Measurements from ENCODE around the gene CYSLTR2. TPM values are rescaled to one million over a fixed set of nuclear protein-coding genes. Genes with fewer than 3 reads are reported as not detected.

The CYSLTR2 gene
- total and polyA plus RNA-seq, 2 experiments from 2014 or later = 5.1 to 22.2 TPM

DNA sequence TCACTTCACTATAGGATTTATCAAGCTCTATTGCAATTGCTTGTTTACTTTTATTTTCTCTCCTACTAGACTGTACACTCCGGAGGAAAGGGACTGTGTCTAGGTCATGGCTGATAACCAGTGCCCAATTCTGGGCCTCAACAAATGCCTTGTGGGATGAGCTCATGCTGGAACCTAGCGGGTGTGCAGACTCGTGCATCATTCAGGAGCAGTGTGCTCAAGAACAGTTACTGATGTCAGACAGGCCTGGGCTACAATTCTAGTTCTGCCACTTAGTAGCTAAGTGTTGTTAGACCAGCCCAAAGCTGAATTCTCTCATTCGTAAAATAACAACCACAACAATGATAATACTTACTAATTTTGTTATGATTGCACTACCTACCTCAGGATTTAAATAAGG lies 95.4 kb downstream of the CYSLTR2 start:
- peaks cover 7% of the 10 kb centered on the region for H3K4me1 ChIP-seq (ENCODE audit: insufficient read depth)
- 75% methylated on average over 4 of the region's 4 CpGs for WGBS (ENCODE audit: low lambda C conversion rate, missing lambda C conversion rate)
- no peak overlapping the region for H2AFZ ChIP-seq
- H3K79me2 ChIP-seq = no peaks in the 10 kb centered on the region
- no peaks in the 10 kb centered on the region for H3K9me2 ChIP-seq (replicated peaks; ENCODE audit: insufficient read depth)
- no peaks in the 10 kb centered on the region for H3K27me3 ChIP-seq
- H3K4me2 ChIP-seq = no peak overlapping the region
- no peaks in the 10 kb centered on the region for H3K36me3 ChIP-seq (replicated peaks; ENCODE audit: insufficient read depth, low read depth)
- no peaks in the 10 kb centered on the region for H4K20me1 ChIP-seq (ENCODE audit: insufficient read depth, poor library complexity, severe bottlenecking)
- peak overlapping the region; percentile 39 for H3K27ac ChIP-seq
- peak; percentile 35 for DNase-seq (ENCODE audit: low spot score)
- H3K9me3 ChIP-seq (ENCODE audit: low read depth) = no peaks in the 10 kb centered on the region
- no peak overlapping the region for H3K4me3 ChIP-seq
- TF ChIP-seq EZH2 (IDR thresholded peaks at IDR 0.05; ENCODE audit: borderline replicate concordance) = no peak
- no peak for TF ChIP-seq EZH2phosphoT487 (IDR thresholded peaks at IDR 0.05; ENCODE audit: low read depth, severe bottlenecking, unreplicated experiment)
- TF ChIP-seq, protein P1, sequence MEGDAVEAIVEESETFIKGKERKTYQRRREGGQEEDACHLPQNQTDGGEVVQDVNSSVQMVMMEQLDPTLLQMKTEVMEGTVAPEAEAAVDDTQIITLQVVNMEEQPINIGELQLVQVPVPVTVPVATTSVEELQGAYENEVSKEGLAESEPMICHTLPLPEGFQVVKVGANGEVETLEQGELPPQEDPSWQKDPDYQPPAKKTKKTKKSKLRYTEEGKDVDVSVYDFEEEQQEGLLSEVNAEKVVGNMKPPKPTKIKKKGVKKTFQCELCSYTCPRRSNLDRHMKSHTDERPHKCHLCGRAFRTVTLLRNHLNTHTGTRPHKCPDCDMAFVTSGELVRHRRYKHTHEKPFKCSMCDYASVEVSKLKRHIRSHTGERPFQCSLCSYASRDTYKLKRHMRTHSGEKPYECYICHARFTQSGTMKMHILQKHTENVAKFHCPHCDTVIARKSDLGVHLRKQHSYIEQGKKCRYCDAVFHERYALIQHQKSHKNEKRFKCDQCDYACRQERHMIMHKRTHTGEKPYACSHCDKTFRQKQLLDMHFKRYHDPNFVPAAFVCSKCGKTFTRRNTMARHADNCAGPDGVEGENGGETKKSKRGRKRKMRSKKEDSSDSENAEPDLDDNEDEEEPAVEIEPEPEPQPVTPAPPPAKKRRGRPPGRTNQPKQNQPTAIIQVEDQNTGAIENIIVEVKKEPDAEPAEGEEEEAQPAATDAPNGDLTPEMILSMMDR (IDR thresholded peaks at IDR 0.05; ENCODE audit: poor library complexity) = no peak

DNA sequence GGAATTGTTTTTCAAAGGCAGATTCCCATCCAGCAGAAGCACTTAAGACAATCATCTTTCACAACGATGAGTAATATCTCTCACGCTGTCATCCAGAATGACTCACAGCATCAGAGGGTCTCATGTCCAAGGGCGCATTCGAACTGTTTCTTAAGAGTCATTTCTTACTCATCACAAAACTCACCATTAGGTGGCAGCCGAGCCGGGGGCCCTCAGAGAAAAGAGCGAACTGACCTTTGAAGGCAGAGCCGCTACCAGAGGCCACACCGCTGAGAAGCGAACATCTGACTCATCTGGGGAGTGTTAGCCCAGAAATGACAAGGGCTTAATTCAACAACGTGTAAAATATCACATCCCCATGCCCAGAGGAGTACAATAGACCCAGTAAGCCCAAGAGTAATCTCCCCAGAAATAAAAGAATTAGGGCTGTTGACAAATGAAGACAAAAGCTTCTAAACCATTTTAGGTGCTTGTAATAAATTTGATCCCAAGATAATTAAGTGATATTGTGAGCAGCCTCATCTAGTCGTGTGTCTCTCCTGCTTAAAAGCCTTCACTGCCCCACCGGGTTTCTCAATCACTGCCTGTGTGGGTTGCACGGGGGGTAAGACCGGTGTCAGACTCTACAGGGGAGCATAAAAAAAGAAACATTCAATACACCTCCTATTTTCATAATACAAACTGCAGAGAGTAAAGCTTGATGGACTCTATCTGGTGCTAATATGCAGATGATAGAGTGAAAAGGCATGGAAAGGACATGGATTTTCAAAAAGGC lies 96.2 kb downstream of the CYSLTR2 start:
- TF ChIP-seq, protein P1 (IDR thresholded peaks at IDR 0.05; ENCODE audit: poor library complexity) = peak; percentile 57
- no peak for TF ChIP-seq EZH2 (IDR thresholded peaks at IDR 0.05; ENCODE audit: borderline replicate concordance)
- no peak for TF ChIP-seq EZH2phosphoT487 (IDR thresholded peaks at IDR 0.05; ENCODE audit: low read depth, severe bottlenecking, unreplicated experiment)
- no peaks in the 10 kb centered on the region for H3K27me3 ChIP-seq
- H3K4me1 ChIP-seq (ENCODE audit: insufficient read depth) = peaks cover 7% of the 10 kb centered on the region
- no peaks in the 10 kb centered on the region for H3K36me3 ChIP-seq (replicated peaks; ENCODE audit: insufficient read depth, low read depth)
- peak overlapping the region; percentile 56 for H3K27ac ChIP-seq
- no peak overlapping the region for H3K4me3 ChIP-seq
- DNase-seq (ENCODE audit: low spot score) = peak; percentile 92
- no peak overlapping the region for H2AFZ ChIP-seq
- H3K9me2 ChIP-seq (replicated peaks; ENCODE audit: insufficient read depth) = no peaks in the 10 kb centered on the region
- WGBS (ENCODE audit: low lambda C conversion rate, missing lambda C conversion rate) = 22% methylated on average over 15 of the region's 15 CpGs
- no peaks in the 10 kb centered on the region for H3K79me2 ChIP-seq
- H4K20me1 ChIP-seq (ENCODE audit: insufficient read depth, poor library complexity, severe bottlenecking) = no peaks in the 10 kb centered on the region
- no peaks in the 10 kb centered on the region for H3K9me3 ChIP-seq (ENCODE audit: low read depth)
- H3K4me2 ChIP-seq = peak overlapping the region; percentile 9

DNA sequence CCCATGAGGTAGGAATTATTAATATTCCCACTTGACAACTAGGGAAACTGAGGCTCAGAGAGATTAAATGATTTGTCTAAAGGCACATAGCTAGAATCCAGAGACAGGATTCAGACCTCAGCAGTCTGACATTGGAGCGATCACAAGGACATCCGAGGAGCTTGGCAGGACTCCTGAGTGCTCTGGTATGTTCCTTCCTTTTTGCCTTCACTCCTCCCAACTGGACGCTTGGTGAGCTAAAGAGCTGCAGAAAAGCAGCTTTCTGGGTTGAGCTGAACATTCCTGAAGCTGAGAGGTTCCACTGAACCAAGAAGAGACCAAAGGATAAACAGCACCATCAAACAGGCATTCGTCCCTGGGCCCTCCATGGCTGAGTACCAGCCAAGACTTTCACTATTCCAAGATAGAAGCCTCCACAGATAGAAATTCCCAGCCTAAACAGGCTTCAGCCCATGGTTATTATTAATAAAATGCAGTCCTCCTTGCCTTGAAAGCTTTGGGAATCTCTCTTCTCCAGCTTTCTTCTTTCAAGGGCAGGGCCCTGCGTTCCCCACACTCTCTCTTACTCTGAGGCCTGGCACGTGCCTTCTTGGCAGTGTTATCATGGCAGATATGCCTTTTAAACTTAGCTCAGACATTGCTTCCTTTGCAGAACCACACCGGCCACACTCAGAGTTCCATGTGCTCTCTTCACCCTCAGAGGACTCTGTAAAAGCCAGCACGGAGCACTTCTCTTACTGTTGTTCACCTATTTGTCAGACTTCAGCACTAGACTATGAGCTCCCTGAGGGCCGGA lies 97.1 kb downstream of the CYSLTR2 start:
- Histone ChIP-seq H3K4me2 (no peak overlapping the region), H4K20me1 (ENCODE audit: insufficient read depth, poor library complexity, severe bottlenecking) (no peaks in the 10 kb centered on the region), H3K4me1 (ENCODE audit: insufficient read depth) (peaks cover 7% of the 10 kb centered on the region), H2AFZ (no peak overlapping the region), H3K4me3 (no peak overlapping the region), H3K9me3 (ENCODE audit: low read depth) (no peaks in the 10 kb centered on the region), H3K79me2 (no peaks in the 10 kb centered on the region), H3K36me3 (replicated peaks; ENCODE audit: insufficient read depth, low read depth) (no peaks in the 10 kb centered on the region), H3K27ac (peak overlapping the region; percentile 56), H3K27me3 (no peaks in the 10 kb centered on the region), H3K9me2 (replicated peaks; ENCODE audit: insufficient read depth) (no peaks in the 10 kb centered on the region)
- 86% methylated on average over 9 of the region's 9 CpGs for WGBS (ENCODE audit: low lambda C conversion rate, missing lambda C conversion rate)
- no peak for DNase-seq (ENCODE audit: low spot score)
- TF ChIP-seq EZH2 (IDR thresholded peaks at IDR 0.05; ENCODE audit: borderline replicate concordance) (no peak), EZH2phosphoT487 (IDR thresholded peaks at IDR 0.05; ENCODE audit: low read depth, severe bottlenecking, unreplicated experiment) (no peak)
- TF ChIP-seq, protein P1 (IDR thresholded peaks at IDR 0.05; ENCODE audit: poor library complexity) = no peak
